Measurements from ENCODE around the gene ZNF584. TPM values are rescaled to one million over a fixed set of nuclear protein-coding genes. Genes with fewer than 3 reads are reported as not detected.
A peak's percentile ranks its signal among the peaks of the same experiment; 100 is the strongest.

ZNF584 gene
- total RNA-seq, 1 donor from 2014 or later = 31.1 TPM

DNA sequence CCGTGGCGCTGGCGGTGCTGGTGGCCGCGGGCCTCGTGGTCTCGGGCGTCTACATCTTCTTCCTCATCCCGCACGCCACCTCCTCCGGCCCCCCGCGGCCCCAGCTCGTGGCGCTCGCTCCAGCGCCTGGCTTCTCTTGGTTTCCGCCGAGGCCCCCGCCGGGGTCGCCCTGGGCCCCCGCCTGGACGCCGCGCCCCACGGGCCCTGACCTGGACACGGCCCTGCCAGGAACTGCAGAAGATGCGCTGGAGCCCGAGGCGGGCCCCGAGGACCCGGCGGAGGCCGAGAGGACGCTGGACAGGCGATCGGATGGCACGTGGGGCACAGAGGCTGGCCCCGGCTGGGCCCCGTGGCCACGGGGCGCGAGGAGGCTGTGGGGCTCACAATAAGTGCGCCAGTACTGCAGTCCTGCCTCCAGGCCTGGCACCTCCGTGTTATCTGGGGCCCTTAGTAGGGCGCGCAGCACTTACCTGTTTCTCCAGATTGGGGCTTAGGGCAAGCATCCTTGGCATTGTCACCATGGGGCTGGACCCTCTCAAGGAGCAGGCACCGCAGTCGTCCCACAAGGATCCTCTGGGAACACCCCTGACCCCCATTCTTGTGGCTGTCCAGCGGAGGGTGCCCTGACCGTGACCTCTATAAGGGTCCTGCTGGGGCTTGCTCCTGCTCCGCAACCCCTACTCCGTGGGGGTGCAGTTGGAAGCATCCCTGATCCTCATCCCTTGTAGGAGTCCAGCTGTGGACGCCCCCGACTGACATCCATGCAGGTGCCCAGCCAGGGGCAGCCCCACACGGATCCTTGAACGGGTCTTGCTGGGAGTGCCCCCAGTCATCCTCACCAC, 11.5 kb upstream of the ZNF584 start:
- Mint-ChIP-seq H3K27me3 (ENCODE audit: low read depth) (peaks cover 27% of the 10 kb centered on the region), H3K27ac (ENCODE audit: unreplicated experiment) (no peak overlapping the region), H3K9me3 (no peaks in the 10 kb centered on the region), H3K4me3 (peak overlapping the region; percentile 81), H3K4me1 (peaks cover 26% of the 10 kb centered on the region), H3K36me3 (ENCODE audit: low read depth) (peaks cover 16% of the 10 kb centered on the region)
- no peak for DNase-seq (ENCODE audit: low read depth, low spot score)
- TF ChIP-seq, protein P1, sequence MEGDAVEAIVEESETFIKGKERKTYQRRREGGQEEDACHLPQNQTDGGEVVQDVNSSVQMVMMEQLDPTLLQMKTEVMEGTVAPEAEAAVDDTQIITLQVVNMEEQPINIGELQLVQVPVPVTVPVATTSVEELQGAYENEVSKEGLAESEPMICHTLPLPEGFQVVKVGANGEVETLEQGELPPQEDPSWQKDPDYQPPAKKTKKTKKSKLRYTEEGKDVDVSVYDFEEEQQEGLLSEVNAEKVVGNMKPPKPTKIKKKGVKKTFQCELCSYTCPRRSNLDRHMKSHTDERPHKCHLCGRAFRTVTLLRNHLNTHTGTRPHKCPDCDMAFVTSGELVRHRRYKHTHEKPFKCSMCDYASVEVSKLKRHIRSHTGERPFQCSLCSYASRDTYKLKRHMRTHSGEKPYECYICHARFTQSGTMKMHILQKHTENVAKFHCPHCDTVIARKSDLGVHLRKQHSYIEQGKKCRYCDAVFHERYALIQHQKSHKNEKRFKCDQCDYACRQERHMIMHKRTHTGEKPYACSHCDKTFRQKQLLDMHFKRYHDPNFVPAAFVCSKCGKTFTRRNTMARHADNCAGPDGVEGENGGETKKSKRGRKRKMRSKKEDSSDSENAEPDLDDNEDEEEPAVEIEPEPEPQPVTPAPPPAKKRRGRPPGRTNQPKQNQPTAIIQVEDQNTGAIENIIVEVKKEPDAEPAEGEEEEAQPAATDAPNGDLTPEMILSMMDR (conservative IDR thresholded peaks at IDR 0.05) = no peak

DNA sequence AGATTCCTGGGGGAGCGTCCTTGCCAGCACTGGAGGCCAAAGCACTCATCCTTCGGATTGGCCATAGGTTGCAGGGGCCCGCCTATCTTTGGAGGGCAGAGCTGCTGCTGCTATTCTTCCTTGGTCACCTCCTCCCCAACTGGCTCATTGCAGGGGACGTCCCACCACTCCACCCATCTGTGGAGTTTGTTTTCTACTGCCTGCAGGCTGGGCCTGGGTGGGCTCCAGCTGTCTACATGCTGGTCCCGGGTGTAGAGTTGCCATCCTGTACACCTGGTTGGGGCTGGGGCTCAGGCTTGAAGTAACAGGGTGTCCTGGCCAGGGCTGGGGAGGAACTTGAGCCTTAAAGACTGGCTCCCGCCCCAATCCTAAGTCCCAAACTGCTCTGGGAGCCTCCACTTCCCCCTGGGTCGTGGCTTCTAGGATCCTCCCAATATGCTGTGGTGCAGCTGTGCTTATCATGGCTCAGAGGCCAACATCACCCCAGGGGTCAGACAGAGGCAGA, 10.9 kb upstream of the ZNF584 start:
- DNase-seq (ENCODE audit: low read depth, low spot score) = no peak
- H3K36me3 Mint-ChIP-seq (ENCODE audit: low read depth) = peaks cover 16% of the 10 kb centered on the region
- TF ChIP-seq, protein P1 (conservative IDR thresholded peaks at IDR 0.05) = no peak
- no peak overlapping the region for H3K27ac Mint-ChIP-seq (ENCODE audit: unreplicated experiment)
- H3K4me3 Mint-ChIP-seq = peak overlapping the region; percentile 81
- peaks cover 27% of the 10 kb centered on the region for H3K27me3 Mint-ChIP-seq (ENCODE audit: low read depth)
- H3K4me1 Mint-ChIP-seq = peaks cover 26% of the 10 kb centered on the region
- no peaks in the 10 kb centered on the region for H3K9me3 Mint-ChIP-seq

DNA sequence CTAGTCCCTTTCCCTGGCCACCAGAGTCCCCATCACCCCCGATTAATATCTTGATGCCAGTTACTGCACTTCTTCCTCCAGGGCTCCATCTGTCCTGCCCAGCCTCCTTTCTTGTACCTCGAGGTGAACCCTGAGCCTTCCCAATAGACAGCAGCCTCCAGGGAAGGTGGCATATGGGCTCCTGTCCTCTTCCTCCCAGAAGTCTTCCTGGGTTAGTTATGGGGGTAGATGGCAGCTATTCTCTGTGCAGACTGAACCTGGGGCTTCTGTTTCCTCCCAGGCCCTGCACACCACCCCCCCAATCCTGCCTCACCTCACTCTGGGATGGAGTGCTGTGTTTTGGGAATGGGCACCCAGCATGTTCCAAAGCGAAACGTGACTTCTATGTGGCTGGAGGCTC, 10.4 kb upstream of the ZNF584 start:
- peaks cover 27% of the 10 kb centered on the region for H3K27me3 Mint-ChIP-seq (ENCODE audit: low read depth)
- H3K36me3 Mint-ChIP-seq (ENCODE audit: low read depth) = peaks cover 16% of the 10 kb centered on the region
- no peaks in the 10 kb centered on the region for H3K9me3 Mint-ChIP-seq
- no peak for DNase-seq (ENCODE audit: low read depth, low spot score)
- no peak overlapping the region for H3K27ac Mint-ChIP-seq (ENCODE audit: unreplicated experiment)
- TF ChIP-seq, protein P1 (conservative IDR thresholded peaks at IDR 0.05) = no peak
- peaks cover 29% of the 10 kb centered on the region for H3K4me1 Mint-ChIP-seq
- peak overlapping the region; percentile 81 for H3K4me3 Mint-ChIP-seq

DNA sequence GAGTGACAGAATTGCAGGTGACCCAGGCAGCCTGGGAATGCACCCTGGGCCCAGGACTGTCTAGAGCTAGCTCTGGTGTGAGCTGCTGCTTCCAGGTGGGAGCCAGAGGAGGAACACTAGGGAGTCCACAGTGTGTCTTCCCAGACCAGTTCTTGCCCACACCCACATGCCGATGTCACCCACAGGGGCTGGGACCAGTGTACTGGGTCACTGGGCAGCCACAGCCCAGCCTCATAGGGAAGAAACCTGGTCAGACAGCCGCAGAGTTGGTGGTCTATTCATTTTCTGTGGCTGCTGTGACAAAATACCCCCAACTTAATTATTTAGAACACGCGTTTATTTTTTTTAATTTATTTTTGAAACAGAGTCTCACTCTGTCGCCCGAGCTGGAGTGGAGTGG, 9.9 kb upstream of the ZNF584 start:
- Mint-ChIP-seq H3K4me1 (peaks cover 31% of the 10 kb centered on the region), H3K4me3 (peak overlapping the region; percentile 81), H3K27ac (ENCODE audit: unreplicated experiment) (no peak overlapping the region), H3K27me3 (ENCODE audit: low read depth) (peaks cover 27% of the 10 kb centered on the region), H3K36me3 (ENCODE audit: low read depth) (peaks cover 16% of the 10 kb centered on the region), H3K9me3 (no peaks in the 10 kb centered on the region)
- TF ChIP-seq, protein P1 (conservative IDR thresholded peaks at IDR 0.05) = no peak
- DNase-seq (ENCODE audit: low read depth, low spot score) = no peak

DNA sequence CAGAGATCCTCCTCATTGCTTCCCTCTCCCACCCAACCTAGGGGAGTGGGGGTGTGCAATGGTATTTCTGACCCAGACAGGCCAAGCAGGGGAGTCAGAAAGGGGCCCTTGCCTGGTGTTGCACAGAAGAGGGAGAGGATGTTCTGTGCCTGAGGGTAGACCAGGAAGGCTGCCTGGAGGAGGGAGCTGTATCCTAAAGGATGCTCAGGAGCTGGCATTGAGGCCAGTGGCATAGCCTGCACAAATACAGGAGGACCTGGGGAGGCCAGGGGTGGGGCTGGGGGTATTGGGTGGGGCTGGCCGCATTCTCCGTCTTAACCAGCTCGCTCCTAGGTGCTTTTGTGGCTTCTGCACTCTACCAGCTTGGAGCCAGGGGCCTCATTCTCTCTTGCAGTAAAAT, 8.5 kb upstream of the ZNF584 start:
- TF ChIP-seq, protein P1 (conservative IDR thresholded peaks at IDR 0.05) = no peak
- H3K4me1 Mint-ChIP-seq = peaks cover 35% of the 10 kb centered on the region
- H3K36me3 Mint-ChIP-seq (ENCODE audit: low read depth) = peaks cover 12% of the 10 kb centered on the region
- peak overlapping the region; percentile 94 for H3K4me3 Mint-ChIP-seq
- DNase-seq (ENCODE audit: low read depth, low spot score) = no peak
- H3K27me3 Mint-ChIP-seq (ENCODE audit: low read depth) = peaks cover 21% of the 10 kb centered on the region
- H3K9me3 Mint-ChIP-seq = no peaks in the 10 kb centered on the region
- H3K27ac Mint-ChIP-seq (ENCODE audit: unreplicated experiment) = no peak overlapping the region
